Thoracic aorta (tissue), 2 donors: ENCODE data around the gene XPC. TPM values are rescaled to one million over a fixed set of nuclear protein-coding genes. Genes with fewer than 3 reads are reported as not detected.

ENCODE experiments used
- ATAC-seq: fragments of 150-250 bp; one replicate; pipeline ENCODE4 v1.8.0; 2017; ENCODE audit warnings: low read depth; ENCODE audit not compliant: insufficient number of reproducible peaks, low FRiP score
- DNase-seq: peaks from one replicate; pipeline ENCODE4 v3.0.0-alpha.2; 2020; ENCODE audit warnings: low spot score
- H3K27ac ChIP-seq, 2 donors: fragments of 200-600 bp; sonication (generic); 1 replicate in 1 of 2; 2 replicates in 1 of 2; pipeline ENCODE4 v1.5.1; 2016; ENCODE audit warnings: mild to moderate bottlenecking in 2 of 2, moderate library complexity in 2 of 2
- H3K27me3 ChIP-seq: fragments of 200-600 bp; sonication (generic); replicated peaks from 2 replicates; pipeline ENCODE4 v1.6.0; 2016; ENCODE audit warnings: mild to moderate bottlenecking; ENCODE audit not compliant: insufficient read depth
- H3K36me3 ChIP-seq: fragments of 200-600 bp; sonication (generic); one replicate; pipeline ENCODE4 v1.5.1; 2016
- H3K4me1 ChIP-seq, 2 donors: fragments of 200-600 bp; sonication (generic); 1 replicate in 1 of 2; 2 replicates in 1 of 2; pipeline versions ENCODE4 v1.5.1 to v1.6.0; 2016; ENCODE audit warnings: low read depth in 2 of 2, mild to moderate bottlenecking in 1 of 2; ENCODE audit not compliant: control insufficient read depth in 1 of 2
- H3K4me3 ChIP-seq: fragments of 200-600 bp; sonication (generic); 2 replicates; pipeline ENCODE4 v1.5.1; 2016; ENCODE audit warnings: mild to moderate bottlenecking
- H3K9me3 ChIP-seq: fragments of 200-600 bp; sonication (generic); 2 replicates; pipeline ENCODE4 v1.5.1; 2016
- CTCF ChIP-seq: fragments of 200-600 bp; sonication (generic); IDR thresholded peaks from one replicate; pipeline ENCODE4 v1.5.1; 2019; ENCODE audit warnings: antibody characterized with exemption
- total RNA-seq, 2 donors: library from RNA; depleted of rRNA; stranded (reverse); fragments of >200 nt; gene quantifications; one replicate each; pipeline versions ENCODE4 v1.1.0 to v1.2.3, GENCODE V29; 2016

Gene XPC
- total RNA-seq, 2 donors from 2014 or later = 49.2 to 57.1 TPM

GRCh38 chr3:14211621-14212020 is 33.2 kb upstream of the XPC start:
- ATAC-seq = no peak
- Histone ChIP-seq H3K4me1 (no peaks in the 10 kb centered on the region), H3K4me3 (no peak overlapping the region), H3K9me3 (no peaks in the 10 kb centered on the region), H3K27ac (no peak overlapping the region), H3K36me3 (no peaks in the 10 kb centered on the region), H3K27me3 (no peaks in the 10 kb centered on the region)
- no peak for DNase-seq
- TF ChIP-seq CTCF = no peak

GRCh38 chr3:14210843-14211594 is 32.6 kb upstream of the XPC start:
- no peaks in the 10 kb centered on the region for H3K4me1 ChIP-seq
- H3K27me3 ChIP-seq = no peaks in the 10 kb centered on the region
- H3K4me3 ChIP-seq = no peak overlapping the region
- no peak for TF ChIP-seq CTCF
- H3K36me3 ChIP-seq = no peaks in the 10 kb centered on the region
- H3K27ac ChIP-seq = no peak overlapping the region
- ATAC-seq = no peak
- no peak for DNase-seq
- no peaks in the 10 kb centered on the region for H3K9me3 ChIP-seq

GRCh38 chr3:14210290-14210688 is 31.9 kb upstream of the XPC start:
- ATAC-seq (no peak), DNase-seq (no peak)
- Histone ChIP-seq H3K9me3 (no peaks in the 10 kb centered on the region), H3K27me3 (no peaks in the 10 kb centered on the region), H3K36me3 (no peaks in the 10 kb centered on the region), H3K27ac (no peak overlapping the region), H3K4me3 (no peak overlapping the region), H3K4me1 (no peaks in the 10 kb centered on the region)
- TF ChIP-seq CTCF = no peak

- no peaks in the 10 kb centered on the region for H3K9me3 ChIP-seq
- no peak for DNase-seq
- no peak for ATAC-seq
- H3K27ac ChIP-seq = no peak overlapping the region
- no peak for TF ChIP-seq CTCF
- no peaks in the 10 kb centered on the region for H3K36me3 ChIP-seq
- H3K27me3 ChIP-seq = no peaks in the 10 kb centered on the region
- no peak overlapping the region for H3K4me3 ChIP-seq
- peaks cover 0 to 4% of the 10 kb centered on the region in 2 donors for H3K4me1 ChIP-seq
These were observed 31.3 kb upstream of the XPC start for GRCh38 chr3:14209581-14210289.

- ATAC-seq = no peak
- no peak overlapping the region for H3K27ac ChIP-seq
- TF ChIP-seq CTCF = no peak
- H3K36me3 ChIP-seq = no peaks in the 10 kb centered on the region
- no peak overlapping the region for H3K4me3 ChIP-seq
- peaks cover 5 to 12% of the 10 kb centered on the region in 2 donors for H3K4me1 ChIP-seq
- no peaks in the 10 kb centered on the region for H3K27me3 ChIP-seq
- no peak for DNase-seq
- H3K9me3 ChIP-seq = no peaks in the 10 kb centered on the region
These were observed 30.6 kb upstream of the XPC start for GRCh38 chr3:14208977-14209394.
